ENCODE results near the gene GPC6.

GPC6 gene

GRCh38 chr13:93284064-93284463 is 57.5 kb downstream of the GPC6 start:
- TF ChIP-seq CTCF (conservative IDR thresholded peaks at IDR 0.05; ENCODE audit: low read length) = no peak
- no peak for DNase-seq (ENCODE audit: low read depth)
- H3K4me3 ChIP-seq (ENCODE audit: low read length) = no peak overlapping the region

GRCh38 chr13:93286047-93286446 is 59.4 kb downstream of the GPC6 start:
- no peak for TF ChIP-seq CTCF (conservative IDR thresholded peaks at IDR 0.05; ENCODE audit: low read length)
- no peak for DNase-seq (ENCODE audit: low read depth)
- H3K4me3 ChIP-seq (ENCODE audit: low read length) = no peak overlapping the region

GRCh38 chr13:93289053-93289452 is 62.4 kb downstream of the GPC6 start:
- no peak for DNase-seq (ENCODE audit: low read depth)
- no peak for TF ChIP-seq CTCF (conservative IDR thresholded peaks at IDR 0.05; ENCODE audit: low read length)

GRCh38 chr13:93289842-93290241 is 63.2 kb downstream of the GPC6 start:
- no peak for TF ChIP-seq CTCF (conservative IDR thresholded peaks at IDR 0.05; ENCODE audit: low read length)
- DNase-seq (ENCODE audit: low read depth) = no peak
- no peak overlapping the region for H3K4me3 ChIP-seq (ENCODE audit: low read length)

More at GRCh38 chr13:93289053-93289452, 62.4 kb downstream of the GPC6 start:
- H3K4me3 ChIP-seq (ENCODE audit: low read length) = no peak overlapping the region

- no peak overlapping the region for H3K4me3 ChIP-seq (ENCODE audit: low read length)
- TF ChIP-seq CTCF (conservative IDR thresholded peaks at IDR 0.05; ENCODE audit: low read length) = no peak
- no peak for DNase-seq (ENCODE audit: low read depth)
Measured at GRCh38 chr13:93290503-93290902, 63.9 kb downstream of the GPC6 start.

- H3K4me3 ChIP-seq (ENCODE audit: low read length) = no peak overlapping the region
- no peak for TF ChIP-seq CTCF (conservative IDR thresholded peaks at IDR 0.05; ENCODE audit: low read length)
- DNase-seq (ENCODE audit: low read depth) = no peak
Measured at GRCh38 chr13:93292366-93292765, 65.8 kb downstream of the GPC6 start.

GRCh38 chr13:93293710-93294109 is 67.1 kb downstream of the GPC6 start:
- no peak for TF ChIP-seq CTCF (conservative IDR thresholded peaks at IDR 0.05; ENCODE audit: low read length)

More at GRCh38 chr13:93293710-93294109, 67.1 kb downstream of the GPC6 start:
- H3K4me3 ChIP-seq (ENCODE audit: low read length) = no peak overlapping the region
- no peak for DNase-seq (ENCODE audit: low read depth)
